CD4-positive, alpha-beta T cell treated with Interferon alpha-2 for 1 hour (primary cell): ENCODE results near the gene C10orf71.
A peak's percentile ranks its signal among the peaks of the same experiment; 100 is the strongest.

Experiments used
- DNase-seq, 2 donors: peaks; one replicate each; pipeline ENCODE4 v3.0.0-alpha.2; 2020 to 2022

Gene C10orf71, protein sequence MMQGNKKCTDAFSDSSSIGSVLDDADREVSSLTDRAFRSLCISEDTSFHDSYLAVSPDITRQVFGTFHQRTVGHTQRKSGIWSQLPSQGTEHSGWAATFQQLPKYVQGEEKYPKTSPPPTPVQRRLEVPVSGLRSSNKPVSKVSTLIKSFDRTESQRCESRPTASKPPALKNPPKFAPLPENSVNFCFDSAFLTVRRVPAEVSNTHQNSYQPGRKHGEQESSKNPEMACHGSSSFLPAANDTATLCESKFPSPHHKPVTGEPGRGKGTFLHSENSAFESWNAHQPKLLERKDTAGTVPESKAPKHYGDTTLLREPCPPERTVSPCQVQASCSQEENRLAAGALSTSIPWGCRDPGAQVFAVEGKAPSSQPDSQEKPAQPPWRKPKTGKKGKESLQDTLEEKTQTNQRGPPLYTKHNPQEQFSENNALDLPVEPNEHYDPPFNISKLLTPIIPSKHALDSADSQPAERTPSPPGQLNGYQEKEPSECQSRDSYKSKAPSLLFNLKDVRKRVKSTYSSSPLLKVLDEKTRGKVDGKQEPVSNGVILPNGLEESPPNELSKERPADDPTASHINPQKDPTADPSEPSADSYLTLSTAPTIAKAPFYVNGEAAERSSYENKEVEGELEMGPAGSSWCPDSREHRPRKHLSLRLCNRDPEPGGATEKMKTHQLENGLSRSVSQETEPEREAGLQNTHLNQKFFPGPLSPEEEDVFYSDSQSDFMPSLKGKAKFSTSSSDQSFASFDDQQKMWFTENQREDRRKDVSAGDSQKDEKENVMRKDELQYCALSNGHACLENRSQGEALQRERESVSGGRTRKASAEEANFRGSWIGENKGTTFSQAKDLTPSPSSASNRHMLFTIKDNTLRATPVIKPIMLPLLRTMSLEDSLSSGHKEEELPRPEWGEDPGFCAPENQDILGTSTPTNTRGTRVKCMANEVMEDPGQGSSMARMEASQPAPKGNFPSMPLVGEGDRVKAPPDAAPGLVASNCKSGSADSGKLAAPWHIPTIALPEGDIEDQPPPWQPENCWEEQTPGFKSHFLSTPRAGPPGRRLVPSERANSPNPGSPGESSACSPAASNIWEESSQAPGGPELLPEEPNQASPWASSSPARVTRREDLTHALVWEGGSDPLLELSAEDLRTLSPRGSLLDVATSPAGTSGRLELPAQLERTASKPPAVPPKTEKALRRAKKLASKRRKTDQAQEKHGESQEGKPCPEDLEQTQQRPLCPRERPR (N-terminal part only)

GRCh38 chr10:49298983-49299815 lies at the start of gene C10orf71:
C10orf71 (plus strand) TSS chr10:49299170; CDS start chr10:49322546, 23,376 bp downstream.
- DNase-seq: no peak

- no peak for DNase-seq
Observed at GRCh38 chr10:49252313-49253034, 46.5 kb upstream of the C10orf71 start.

GRCh38 chr10:49253340-49253906 lies 45.5 kb upstream of the C10orf71 start:
- no peak for DNase-seq

DNA sequence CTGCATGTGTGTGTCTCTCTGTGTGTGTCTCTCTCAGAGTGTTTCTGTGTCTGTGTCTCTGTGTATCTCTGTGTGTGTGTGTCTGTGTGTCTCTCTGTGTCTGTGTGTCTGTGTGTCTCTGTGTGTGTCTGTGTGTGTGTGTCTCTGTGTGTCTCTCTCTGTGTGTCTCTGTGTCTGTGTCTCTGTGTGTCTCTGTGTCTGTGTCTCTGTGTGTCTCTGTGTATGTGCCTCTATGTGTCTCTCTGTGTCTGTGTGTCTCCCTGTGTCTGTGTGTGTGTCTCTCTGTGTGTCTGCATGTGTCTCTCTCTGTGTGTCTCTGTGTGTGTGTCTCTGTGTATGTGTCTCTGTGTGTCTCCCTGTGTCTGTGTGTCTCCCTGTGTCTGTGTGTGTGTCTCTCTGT lies 44.8 kb upstream of the C10orf71 start:
- DNase-seq: no peak

DNA sequence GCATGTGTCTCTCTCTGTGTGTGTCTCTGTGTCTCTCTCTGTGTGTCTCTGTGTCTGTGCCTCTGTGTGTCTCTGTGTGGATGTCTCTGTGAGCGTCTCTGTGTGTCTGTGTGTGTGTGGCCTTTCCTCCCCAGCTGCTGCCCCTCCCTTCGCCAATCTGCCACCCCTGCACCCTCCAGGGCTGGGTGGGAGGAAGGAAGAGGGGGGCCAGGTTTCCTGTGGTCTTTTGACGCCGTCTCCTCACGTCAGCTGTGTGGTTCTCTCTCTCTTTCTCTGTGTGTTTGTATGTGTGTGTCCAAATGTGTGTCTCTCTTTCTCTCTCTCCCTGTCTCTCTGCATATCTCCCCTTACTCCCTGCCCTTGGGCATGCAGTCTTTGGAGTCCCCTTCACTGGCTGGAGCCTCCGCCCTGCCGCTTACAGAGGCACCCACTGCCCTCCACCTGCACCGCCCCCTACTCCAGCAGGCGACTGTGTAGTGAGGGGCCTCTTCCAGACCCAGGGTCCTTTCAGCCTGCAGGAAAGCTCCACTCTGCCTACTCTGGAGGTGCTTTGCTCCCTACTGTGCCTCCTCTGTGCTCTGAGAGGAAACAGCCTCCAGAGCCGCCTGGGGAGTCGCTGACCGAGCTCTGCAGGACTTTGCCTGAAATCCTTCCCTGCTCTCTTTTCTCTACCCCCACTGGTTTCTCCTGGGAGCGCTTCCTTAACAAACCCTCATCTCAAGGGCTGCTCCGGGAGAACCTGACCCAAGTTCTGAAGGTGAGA lies 44.2 kb upstream of the C10orf71 start:
- DNase-seq: peak; percentile 63 to 66

GRCh38 chr10:49255883-49256282 lies 43.1 kb upstream of the C10orf71 start:
- no peak for DNase-seq

DNA sequence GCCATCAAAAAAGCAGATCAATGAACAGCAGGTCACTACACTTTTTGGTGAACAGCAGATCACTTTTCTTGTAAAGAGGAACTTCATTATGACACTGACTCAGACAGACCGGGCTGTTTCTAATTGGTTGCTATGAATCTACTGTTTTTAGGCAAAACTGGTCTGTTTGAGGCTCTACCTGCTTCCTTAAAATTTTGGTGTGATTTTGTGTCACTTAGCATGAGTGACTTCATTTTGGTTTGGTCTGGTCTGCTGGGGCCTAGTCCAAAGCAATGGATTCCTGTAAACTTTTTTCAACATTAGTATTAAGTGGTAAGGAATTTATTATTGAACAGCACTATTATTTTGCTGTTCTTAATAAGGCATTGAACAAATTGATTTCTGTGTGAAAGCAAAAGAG lies 41.8 kb upstream of the C10orf71 start:
- peak in 1 of 2 donors; percentile 25 for DNase-seq

DNA sequence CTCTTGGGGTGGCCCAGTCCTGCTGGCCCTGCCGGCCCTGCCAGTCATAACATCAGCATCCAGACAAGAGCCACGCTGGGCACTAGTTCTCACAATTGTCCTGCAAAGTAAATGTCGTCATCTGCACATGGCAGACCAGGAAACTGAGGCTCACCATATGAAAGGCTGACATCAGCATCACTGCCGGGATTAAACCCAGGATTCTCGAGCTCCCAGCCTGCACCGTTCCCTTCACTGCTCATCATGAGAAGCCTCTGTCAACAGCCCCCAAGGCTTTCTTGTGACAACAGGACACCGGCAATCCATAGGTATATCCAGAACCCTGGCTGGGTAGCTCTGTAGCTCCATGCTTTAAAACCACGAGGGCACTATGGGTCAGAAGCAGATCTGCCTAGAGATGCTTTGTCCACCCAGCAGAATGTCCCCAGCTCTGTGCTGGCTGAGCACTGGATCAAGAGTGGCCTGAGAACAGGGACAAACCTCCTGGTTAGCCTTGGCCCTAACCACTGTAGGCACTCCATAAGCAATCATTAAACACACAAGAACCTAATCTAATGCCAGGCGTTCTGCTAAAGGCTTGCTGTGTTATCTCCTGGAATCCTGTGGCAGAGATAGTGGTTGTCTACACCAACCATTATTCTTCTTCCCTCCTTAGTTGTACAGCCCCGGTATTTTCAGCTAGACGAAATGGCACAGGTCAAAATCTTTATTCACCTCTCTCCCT lies 41.2 kb upstream of the C10orf71 start:
- DNase-seq: no peak

DNA sequence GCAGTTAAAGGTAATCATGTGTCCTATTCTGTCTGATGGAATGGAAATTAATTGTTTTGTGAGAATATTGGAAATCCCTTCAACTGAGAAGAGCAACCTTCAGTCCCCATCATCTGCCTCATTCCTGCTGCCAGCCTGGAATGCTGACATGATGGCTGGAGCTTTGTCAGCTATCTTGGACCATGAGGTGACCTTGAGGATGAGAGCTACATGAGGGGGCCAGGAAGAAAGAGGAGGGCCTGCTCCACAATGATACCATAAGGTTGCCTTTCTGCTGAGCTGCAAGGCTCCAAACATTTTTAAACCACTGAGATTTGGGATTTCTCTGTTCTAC lies 40.7 kb upstream of the C10orf71 start:
- no peak for DNase-seq

- no peak for DNase-seq
Observed at GRCh38 chr10:49260644-49261296, 38.2 kb upstream of the C10orf71 start.

DNA sequence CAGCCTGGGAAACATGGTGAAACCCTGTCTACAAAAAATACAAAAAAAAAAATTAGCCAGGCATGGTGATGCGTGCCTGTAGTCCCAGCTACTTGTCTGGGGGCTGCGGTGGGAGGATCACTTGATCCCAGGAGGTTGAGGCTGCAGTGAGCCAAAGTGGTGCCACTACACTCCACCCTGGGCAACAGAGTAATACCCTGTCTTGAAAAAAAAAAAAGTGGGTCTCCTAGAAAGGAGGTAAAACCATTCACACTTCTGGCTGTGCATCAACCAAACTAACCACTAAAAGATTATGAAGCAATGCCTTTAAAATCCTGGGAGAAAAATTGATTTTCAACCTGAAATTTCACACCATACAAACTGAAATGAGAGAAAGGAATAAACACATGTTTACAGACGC lies 35.4 kb upstream of the C10orf71 start:
- DNase-seq: no peak

DNA sequence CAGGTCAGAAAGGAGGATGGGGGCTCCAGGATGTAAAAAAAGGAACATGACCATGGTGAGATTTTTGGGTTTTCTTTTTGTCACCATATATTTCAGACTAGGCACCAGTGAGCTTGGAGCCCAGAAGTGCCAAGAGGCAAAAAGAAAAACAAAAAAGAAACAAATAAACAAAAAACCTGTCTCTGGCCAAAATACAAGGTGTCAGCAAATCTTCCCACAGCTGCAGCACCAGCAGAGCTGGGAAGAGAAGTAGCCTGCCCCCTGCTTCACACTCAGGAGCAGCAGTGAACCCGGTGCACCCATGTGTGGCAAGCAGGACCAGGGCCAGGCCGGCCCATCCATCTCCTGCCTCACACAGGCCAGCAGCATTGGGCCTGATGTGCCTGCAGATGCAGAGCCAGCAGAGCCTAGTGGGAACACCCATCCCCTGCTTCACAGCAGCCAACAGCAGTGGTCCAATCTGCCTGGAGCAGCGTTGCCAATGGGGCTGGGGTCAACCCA lies 34.7 kb upstream of the C10orf71 start:
- no peak for DNase-seq

- DNase-seq: no peak
Observed at GRCh38 chr10:49265885-49266284, 33.1 kb upstream of the C10orf71 start.

- DNase-seq: no peak
Observed at GRCh38 chr10:49268185-49268584, 30.8 kb upstream of the C10orf71 start.

- no peak for DNase-seq
Observed at GRCh38 chr10:49269523-49269922, 29.4 kb upstream of the C10orf71 start.

DNA sequence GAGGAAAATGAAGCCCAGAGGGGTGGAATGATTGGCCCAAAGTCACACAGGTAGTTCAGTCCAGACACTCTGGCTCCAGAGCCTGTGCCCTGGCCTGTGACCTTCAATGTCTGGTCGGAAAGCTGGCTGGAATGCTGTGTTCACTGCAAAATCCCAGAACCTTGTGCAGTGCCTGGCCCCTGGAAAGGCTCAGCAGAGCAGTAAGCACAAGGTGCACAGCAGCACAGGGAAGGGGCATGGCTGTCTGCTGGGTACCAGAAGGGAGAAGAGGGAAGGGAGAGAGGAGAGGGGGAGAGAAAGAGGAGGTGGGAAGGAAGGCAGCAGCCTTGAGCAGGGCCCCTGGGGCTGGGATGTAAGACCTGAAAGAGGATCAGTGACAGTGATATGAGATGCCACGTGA lies 28.4 kb upstream of the C10orf71 start:
- no peak for DNase-seq

- DNase-seq: no peak
Observed at GRCh38 chr10:49271346-49271745, 27.6 kb upstream of the C10orf71 start.

DNA sequence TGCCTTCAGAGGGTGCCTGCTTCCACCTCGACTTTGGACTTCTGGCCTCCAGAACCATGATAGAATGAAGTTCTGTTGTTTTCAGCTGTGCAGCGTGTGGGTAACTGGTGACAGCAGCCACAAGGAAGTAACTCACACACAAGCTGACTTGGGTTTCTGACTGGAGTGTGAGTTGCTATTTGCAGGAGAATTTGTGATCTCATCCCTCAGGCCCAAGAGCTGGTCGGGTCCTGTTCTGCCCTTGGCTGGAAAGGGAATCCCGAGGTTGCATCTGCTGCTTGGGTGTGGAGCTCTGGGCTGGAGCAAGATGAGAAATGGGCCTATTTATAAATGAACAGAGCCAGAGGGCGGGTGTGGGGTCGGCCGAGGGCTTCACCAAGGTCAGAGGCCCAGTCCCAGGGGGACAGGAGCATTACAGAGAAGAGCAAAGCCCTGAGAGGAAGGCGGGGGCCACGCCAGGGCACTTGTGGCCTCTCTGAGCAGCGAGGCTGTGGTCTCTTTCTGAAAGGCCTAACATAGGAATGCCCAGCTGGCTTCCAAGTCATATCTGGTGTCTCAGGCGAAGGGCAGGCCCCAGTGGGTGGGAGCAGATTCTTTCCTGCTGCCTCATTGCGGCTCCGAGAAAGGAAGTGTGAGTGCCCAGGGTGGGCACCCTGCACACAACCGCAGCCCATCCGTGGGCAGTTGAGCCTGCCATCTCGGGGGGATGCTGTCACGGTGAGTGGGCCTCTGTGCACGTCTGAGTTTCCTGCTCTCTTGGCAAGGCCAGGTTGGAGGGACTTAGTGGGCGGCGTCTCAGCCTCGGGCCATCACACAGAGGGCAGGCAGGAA lies 26.5 kb upstream of the C10orf71 start:
- DNase-seq: no peak
